Measurements from ENCODE around the gene STAT5B.
A peak's percentile ranks its signal among the peaks of the same experiment; 100 is the strongest.

Gene STAT5B

GRCh38 chr17:42179911-42180410, 96.2 kb downstream of the STAT5B start:
- Histone ChIP-seq H3K4me3 (ENCODE audit: low read depth, low read length) (no peak overlapping the region), H3K27me3 (ENCODE audit: control insufficient read depth, insufficient read depth, low read length) (peaks cover 6% of the 10 kb centered on the region), H3K4me2 (ENCODE audit: low read length) (no peak overlapping the region), H3K9me3 (ENCODE audit: control insufficient read depth, low read length) (no peaks in the 10 kb centered on the region), H3K36me3 (ENCODE audit: control insufficient read depth, insufficient read depth, low read length) (no peaks in the 10 kb centered on the region), H2AFZ (peak overlapping the region; percentile 97), H3K4me1 (peaks cover 24% of the 10 kb centered on the region), H3K9ac (no peak overlapping the region), H3K79me2 (no peaks in the 10 kb centered on the region), H3K27ac (no peak overlapping the region)
- TF ChIP-seq CTCF (IDR thresholded peaks at IDR 0.05), result no peak

- Histone ChIP-seq H3K79me2 (no peaks in the 10 kb centered on the region), H3K9ac (no peak overlapping the region), H2AFZ (no peak overlapping the region), H3K36me3 (ENCODE audit: control insufficient read depth, insufficient read depth, low read length) (no peaks in the 10 kb centered on the region), H3K27me3 (ENCODE audit: control insufficient read depth, insufficient read depth, low read length) (peaks cover 6% of the 10 kb centered on the region), H3K27ac (no peak overlapping the region), H3K4me1 (peaks cover 20% of the 10 kb centered on the region), H3K4me2 (ENCODE audit: low read length) (no peak overlapping the region), H3K4me3 (ENCODE audit: low read depth, low read length) (no peak overlapping the region), H3K9me3 (ENCODE audit: control insufficient read depth, low read length) (no peaks in the 10 kb centered on the region)
- no peak for TF ChIP-seq CTCF (IDR thresholded peaks at IDR 0.05)
These were observed 96.9 kb downstream of the STAT5B start for GRCh38 chr17:42179335-42179734.

- no peak overlapping the region for H3K4me3 ChIP-seq (ENCODE audit: low read depth, low read length)
- no peaks in the 10 kb centered on the region for H3K79me2 ChIP-seq
- peaks cover 17% of the 10 kb centered on the region for H3K4me1 ChIP-seq
- peak overlapping the region; percentile 28 for H2AFZ ChIP-seq
- no peaks in the 10 kb centered on the region for H3K36me3 ChIP-seq (ENCODE audit: control insufficient read depth, insufficient read depth, low read length)
- no peak for TF ChIP-seq CTCF (IDR thresholded peaks at IDR 0.05)
- no peaks in the 10 kb centered on the region for H3K9me3 ChIP-seq (ENCODE audit: control insufficient read depth, low read length)
- H3K27ac ChIP-seq, result no peak overlapping the region
- H3K9ac ChIP-seq, result no peak overlapping the region
- H3K4me2 ChIP-seq (ENCODE audit: low read length), result no peak overlapping the region
- H3K27me3 ChIP-seq (ENCODE audit: control insufficient read depth, insufficient read depth, low read length), result peaks cover 6% of the 10 kb centered on the region
These were observed 97.4 kb downstream of the STAT5B start for GRCh38 chr17:42178817-42179216.

- Histone ChIP-seq H3K27ac (no peak overlapping the region), H3K9ac (no peak overlapping the region), H3K4me1 (peaks cover 9% of the 10 kb centered on the region), H3K9me3 (ENCODE audit: control insufficient read depth, low read length) (no peaks in the 10 kb centered on the region), H2AFZ (no peak overlapping the region), H3K27me3 (ENCODE audit: control insufficient read depth, insufficient read depth, low read length) (peaks cover 6% of the 10 kb centered on the region), H3K79me2 (no peaks in the 10 kb centered on the region), H3K36me3 (ENCODE audit: control insufficient read depth, insufficient read depth, low read length) (no peaks in the 10 kb centered on the region), H3K4me3 (ENCODE audit: low read depth, low read length) (no peak overlapping the region), H3K4me2 (ENCODE audit: low read length) (no peak overlapping the region)
- no peak for TF ChIP-seq CTCF (IDR thresholded peaks at IDR 0.05)
These were observed 98.5 kb downstream of the STAT5B start for GRCh38 chr17:42177684-42178083.

GRCh38 chr17:42174126-42174783, 101.9 kb downstream of the STAT5B start:
- no peaks in the 10 kb centered on the region for H3K27me3 ChIP-seq (ENCODE audit: control insufficient read depth, insufficient read depth, low read length)

More at GRCh38 chr17:42174126-42174783, 101.9 kb downstream of the STAT5B start:
- Histone ChIP-seq H3K9ac (no peak overlapping the region), H2AFZ (no peak overlapping the region), H3K27ac (no peak overlapping the region), H3K9me3 (ENCODE audit: control insufficient read depth, low read length) (no peaks in the 10 kb centered on the region), H3K4me1 (no peaks in the 10 kb centered on the region), H3K4me3 (ENCODE audit: low read depth, low read length) (no peak overlapping the region), H3K36me3 (ENCODE audit: control insufficient read depth, insufficient read depth, low read length) (no peaks in the 10 kb centered on the region), H3K79me2 (no peaks in the 10 kb centered on the region), H3K4me2 (ENCODE audit: low read length) (no peak overlapping the region)
- TF ChIP-seq CTCF (IDR thresholded peaks at IDR 0.05), result no peak
